OCI-LY1 (cell line): Measurements from ENCODE around the gene KCNT1.

Experiments used
- EZH2 ChIP-seq: fragments of 200-600 bp; sonication (generic), shearing (Covaris generic); IDR thresholded peaks from 2 replicates; pipeline ENCODE4 v1.8.0; 2017; ENCODE audit warnings: borderline replicate concordance, mixed run types, mild to moderate bottlenecking, antibody characterized with exemption, low read length, moderate library complexity, mixed read lengths
- TF ChIP-seq, protein P1 (sequence below): fragments of 200-600 bp; sonication (generic), shearing (Covaris generic); IDR thresholded peaks from 2 replicates; pipeline ENCODE4 v1.5.1; 2017; ENCODE audit warnings: mild to moderate bottlenecking, antibody characterized with exemption, low read length, moderate library complexity, mixed read lengths

DNA sequence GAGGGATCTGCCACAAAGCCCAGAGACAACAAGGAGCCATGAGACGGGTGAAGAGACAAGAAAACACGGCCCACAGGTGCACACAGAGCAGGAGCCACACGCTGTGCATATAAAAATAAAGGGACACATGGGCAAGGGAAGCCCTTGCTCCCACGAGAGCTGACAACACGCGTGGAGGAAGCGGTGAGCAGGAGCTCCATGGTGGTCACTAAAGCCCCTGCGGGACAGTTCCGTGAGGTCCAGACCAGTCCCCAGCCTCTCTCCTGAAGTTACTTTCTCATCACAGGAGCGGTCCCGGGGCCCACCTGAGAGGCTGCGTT lies 114.6 kb downstream of the KCNT1 start:
- TF ChIP-seq, protein P1, sequence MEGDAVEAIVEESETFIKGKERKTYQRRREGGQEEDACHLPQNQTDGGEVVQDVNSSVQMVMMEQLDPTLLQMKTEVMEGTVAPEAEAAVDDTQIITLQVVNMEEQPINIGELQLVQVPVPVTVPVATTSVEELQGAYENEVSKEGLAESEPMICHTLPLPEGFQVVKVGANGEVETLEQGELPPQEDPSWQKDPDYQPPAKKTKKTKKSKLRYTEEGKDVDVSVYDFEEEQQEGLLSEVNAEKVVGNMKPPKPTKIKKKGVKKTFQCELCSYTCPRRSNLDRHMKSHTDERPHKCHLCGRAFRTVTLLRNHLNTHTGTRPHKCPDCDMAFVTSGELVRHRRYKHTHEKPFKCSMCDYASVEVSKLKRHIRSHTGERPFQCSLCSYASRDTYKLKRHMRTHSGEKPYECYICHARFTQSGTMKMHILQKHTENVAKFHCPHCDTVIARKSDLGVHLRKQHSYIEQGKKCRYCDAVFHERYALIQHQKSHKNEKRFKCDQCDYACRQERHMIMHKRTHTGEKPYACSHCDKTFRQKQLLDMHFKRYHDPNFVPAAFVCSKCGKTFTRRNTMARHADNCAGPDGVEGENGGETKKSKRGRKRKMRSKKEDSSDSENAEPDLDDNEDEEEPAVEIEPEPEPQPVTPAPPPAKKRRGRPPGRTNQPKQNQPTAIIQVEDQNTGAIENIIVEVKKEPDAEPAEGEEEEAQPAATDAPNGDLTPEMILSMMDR = no peak
- TF ChIP-seq EZH2 = no peak
